IMR-90 (cell line): ENCODE results near the gene LIN7B. TPM values are rescaled to one million over a fixed set of nuclear protein-coding genes. Genes with fewer than 3 reads are reported as not detected.

Experiments used
- ATAC-seq: fragments of 200-7000 bp; cut with Tn5 transposase; 2 replicates; pipeline ENCODE4 v1.9.1; 2020; ENCODE audit warnings: low read depth, mild to moderate bottlenecking, moderate library complexity
- BruUV-seq: library from RNA; stranded (reverse); fragments of 400-500 nt; replicated peaks from 2 replicates; lab custom pipeline; 2021; lab: Mats Ljungman, UMichigan
- CTCF ChIA-PET: fragments of 300-600 bp; formaldehyde crosslinking; extraction: SDS; loops from one replicate; lab custom pipeline; 2021; ENCODE audit warnings: antibody characterized with exemption; lab: Yijun Ruan, JAX
- POLR2A ChIA-PET: fragments of 300-600 bp; sonication (Branson Sonifier 250); formaldehyde crosslinking; loops from one replicate; lab custom pipeline; 2022; ENCODE audit warnings: antibody characterized with exemption; ENCODE audit not compliant: unreplicated experiment; lab: Charles Lee
- DNase-seq: peaks from one replicate; pipeline ENCODE4 v3.0.0; 2013
- H2AFZ ChIP-seq: replicated peaks from 2 replicates; pipeline ENCODE3; 2013; ENCODE audit warnings: low read length, mild to moderate bottlenecking; ENCODE audit not compliant: poor library complexity
- H2AK5ac ChIP-seq: 2 replicates; pipeline ENCODE4 v1.6.1; 2013; ENCODE audit warnings: low read depth, low read length, inconsistent platforms
- H2AK9ac ChIP-seq: replicated peaks from 2 replicates; pipeline ENCODE3; 2013; ENCODE audit warnings: mild to moderate bottlenecking, low read depth, low read length, moderate library complexity; ENCODE audit not compliant: poor library complexity
- H2BK120ac ChIP-seq: 2 replicates; pipeline ENCODE4 v1.6.1; 2013; ENCODE audit warnings: low read depth, low read length, inconsistent platforms
- H2BK15ac ChIP-seq: 3 replicates; pipeline ENCODE4 v1.6.1; 2013; ENCODE audit warnings: low read depth, low read length, inconsistent platforms
- H2BK20ac ChIP-seq: 2 replicates; pipeline ENCODE4 v1.6.1; 2013; ENCODE audit warnings: low read depth, mild to moderate bottlenecking, inconsistent platforms, low read length, moderate library complexity
- H2BK5ac ChIP-seq: 2 replicates; pipeline ENCODE4 v1.6.1; 2013; ENCODE audit warnings: mild to moderate bottlenecking, low read depth, low read length, inconsistent platforms; ENCODE audit not compliant: poor library complexity, severe bottlenecking
- H3K14ac ChIP-seq: replicated peaks from 2 replicates; pipeline ENCODE4 v1.6.1; 2013; ENCODE audit warnings: low read depth, low read length, inconsistent platforms
- H3K18ac ChIP-seq: 2 replicates; pipeline ENCODE4 v1.6.1; 2013; ENCODE audit warnings: low read depth, low read length, control low read depth
- H3K23ac ChIP-seq: 2 replicates; pipeline ENCODE4 v1.6.1; 2013; ENCODE audit warnings: low read depth, low read length, inconsistent platforms
- H3K27ac ChIP-seq: 2 replicates; pipeline ENCODE4 v1.5.1; 2013; ENCODE audit warnings: mild to moderate bottlenecking, control low read depth, low read length; ENCODE audit not compliant: insufficient read depth
- H3K27me3 ChIP-seq: 2 replicates; pipeline ENCODE4 v1.6.1; 2013; ENCODE audit warnings: low read length; ENCODE audit not compliant: control insufficient read depth, insufficient read depth
- H3K36me3 ChIP-seq: 2 replicates; pipeline ENCODE4 v1.6.1; 2013; ENCODE audit warnings: low read length, mixed read lengths; ENCODE audit not compliant: control insufficient read depth, insufficient read depth
- H3K4ac ChIP-seq: 2 replicates; pipeline ENCODE4 v1.6.1; 2013; ENCODE audit warnings: low read depth, low read length, inconsistent platforms
- H3K4me1 ChIP-seq: 2 replicates; pipeline ENCODE4 v1.6.1; 2013; ENCODE audit warnings: low read length, mixed read lengths; ENCODE audit not compliant: control insufficient read depth, insufficient read depth
- H3K4me2 ChIP-seq: 2 replicates; pipeline ENCODE4 v1.6.1; 2013; ENCODE audit warnings: low read depth, mild to moderate bottlenecking, control low read depth, low read length, moderate library complexity
- H3K4me3 ChIP-seq: 2 replicates; pipeline ENCODE4 v1.5.1; 2013; ENCODE audit warnings: low read depth, mild to moderate bottlenecking, control low read depth, low read length, moderate library complexity; ENCODE audit not compliant: insufficient read depth
- H3K56ac ChIP-seq: 2 replicates; pipeline ENCODE4 v1.6.1; 2013; ENCODE audit warnings: low read length, inconsistent platforms; ENCODE audit not compliant: insufficient read depth; ENCODE audit errors: extremely low read depth
- H3K79me1 ChIP-seq, 2 experiments: 2 replicates each; pipeline ENCODE4 v1.6.1; 2013; ENCODE audit warnings: low read length in 2 of 2, inconsistent platforms in 1 of 2, low read depth in 1 of 2
- H3K9ac ChIP-seq: 2 replicates; pipeline ENCODE4 v1.6.1; 2013; ENCODE audit warnings: low read depth, low read length, control low read depth
- H3K9me1 ChIP-seq: 2 replicates; pipeline ENCODE4 v1.6.1; 2013; ENCODE audit warnings: low read length, inconsistent platforms; ENCODE audit not compliant: insufficient read depth
- H3K9me3 ChIP-seq: 2 replicates; pipeline ENCODE4 v1.6.1; 2013; ENCODE audit warnings: low read length; ENCODE audit not compliant: control insufficient read depth, insufficient read depth
- H4K20me1 ChIP-seq: 2 replicates; pipeline ENCODE4 v1.6.1; 2013; ENCODE audit warnings: low read length, inconsistent platforms; ENCODE audit not compliant: insufficient read depth
- H4K5ac ChIP-seq: 2 replicates; pipeline ENCODE4 v1.6.1; 2013; ENCODE audit warnings: mild to moderate bottlenecking, low read depth, low read length, control low read depth
- H4K8ac ChIP-seq, 2 experiments: 2 replicates each; pipeline ENCODE4 v1.6.1; 2013; ENCODE audit warnings: low read depth in 2 of 2, low read length in 2 of 2, control low read depth in 1 of 2, inconsistent platforms in 1 of 2
- H4K91ac ChIP-seq: 2 replicates; pipeline ENCODE4 v1.6.1; 2013; ENCODE audit warnings: low read depth, low read length, inconsistent platforms; ENCODE audit not compliant: insufficient read depth
- FOS ChIP-seq: fragments of 150-350 bp; IDR thresholded peaks from 2 replicates; pipeline ENCODE4 v1.6.1; 2016; ENCODE audit warnings: low read depth, low read length
- MAZ ChIP-seq: IDR thresholded peaks from 2 replicates; pipeline ENCODE4 v1.6.1; 2012; ENCODE audit warnings: low read depth, mild to moderate bottlenecking, low read length, improper control_type of control experiment, moderate library complexity, borderline replicate concordance
- POLR2A ChIP-seq: IDR thresholded peaks from 2 replicates; pipeline ENCODE4 v1.6.1; 2012; ENCODE audit warnings: mild to moderate bottlenecking, low read depth, low read length
- RCOR1 ChIP-seq: IDR thresholded peaks from 2 replicates; pipeline ENCODE4 v1.6.1; 2012; ENCODE audit warnings: mild to moderate bottlenecking, low read length, improper control_type of control experiment; ENCODE audit not compliant: insufficient replicate concordance
- RFX5 ChIP-seq: IDR thresholded peaks from 2 replicates; pipeline ENCODE4 v1.8.0; 2012; ENCODE audit warnings: low read depth, mild to moderate bottlenecking, low read length, moderate library complexity
- SMC3 ChIP-seq: fragments of 150-350 bp; IDR thresholded peaks from 2 replicates; pipeline ENCODE4 v1.6.1; 2016; ENCODE audit warnings: low read depth, mild to moderate bottlenecking, antibody characterized with exemption, low read length, moderate library complexity
- WGBS, 2 experiments: methylation state at CpG; one replicate each; pipeline versions ENCODE4 v1.1.5 to v1.1.7; 2013; ENCODE audit warnings: missing lambda C conversion rate in 2 of 2; ENCODE audit not compliant: insufficient read length in 1 of 2; ENCODE audit errors: extremely low coverage in 2 of 2; 5-methylcytosine and 5-hydroxymethylcytosine counted together
- dilution Hi-C: fragments of 300-500 bp; cut with HindIII; formaldehyde crosslinking; loops from one replicate; pipeline ENCODE4 v1.14.3; 2018; ENCODE audit warnings: low sequenced_read_pairs; ENCODE audit not compliant: unreplicated experiment
- in situ Hi-C: fragments of 300-500 bp; cut with MboI; formaldehyde crosslinking; loops from 3 replicates; pipeline ENCODE4 v1.14.3; 2019; ENCODE audit warnings: low sequenced_read_pairs, inconsistent platforms, mixed read lengths
- intact Hi-C: fragments of 100-400 bp; cut with micrococcal nuclease; formaldehyde crosslinking; loops from 2 replicates; pipeline ENCODE4 v1.10.0; 2022
- polyA plus RNA-seq, 3 experiments: library from polyadenylated mRNA; depleted of rRNA; stranded (reverse); fragments of >200 nt; gene quantifications; 2 replicates each; pipeline ENCODE4 v1.2.3, GENCODE V29; 2012; ENCODE audit warnings: low replicate concordance in 1 of 3
- total RNA-seq: library from RNA; depleted of rRNA; stranded (reverse); fragments of >200 nt; gene quantifications from 2 replicates; pipeline ENCODE4 v1.2.3, GENCODE V29; 2012
- TF ChIP-seq, protein P1 (sequence below): fragments of 150-350 bp; IDR thresholded peaks from 2 replicates; pipeline ENCODE4 v1.6.1; 2016; ENCODE audit warnings: low read depth, mild to moderate bottlenecking, low read length, moderate library complexity, borderline replicate concordance

LIN7B gene
- total and polyA plus RNA-seq, 2 of the 4 experiments (the other 2 are of a cell fraction), result 3.8 to 8.0 TPM

- no peak overlapping the region for H3K56ac ChIP-seq
These were observed 18.9 kb downstream of the LIN7B start for GRCh38 chr19:49132974-49133609.

More at GRCh38 chr19:49132974-49133609, 18.9 kb downstream of the LIN7B start:
- Histone ChIP-seq H3K23ac (no peak overlapping the region), H3K36me3 (no peaks in the 10 kb centered on the region), H2BK15ac (no peak overlapping the region), H3K27me3 (no peaks in the 10 kb centered on the region), H2BK20ac (no peak overlapping the region), H2BK5ac (no peak overlapping the region), H3K4me3 (no peak overlapping the region), H4K91ac (no peak overlapping the region), H3K9ac (no peak overlapping the region), H3K4ac (no peak overlapping the region), H3K9me3 (no peaks in the 10 kb centered on the region), H4K5ac (no peak overlapping the region), H4K8ac (no peak overlapping the region), H2AK5ac (no peak overlapping the region), H3K14ac (no peak overlapping the region), H3K18ac (no peak overlapping the region), H3K9me1 (peaks cover 13% of the 10 kb centered on the region; the same call in 1 of the 2 replicates), H3K27ac (no peak overlapping the region), H2AK9ac (no peak overlapping the region), H2AFZ (peak overlapping the region; percentile 59), H3K4me1 (peaks cover 4% of the 10 kb centered on the region), H3K4me2 (peak overlapping the region; percentile 37; the same call in 1 of the 2 replicates), H3K79me1 (no peaks in the 10 kb centered on the region), H2BK120ac (no peak overlapping the region), H4K20me1 (no peaks in the 10 kb centered on the region; the same call in 1 of the 2 replicates)
- in situ Hi-C loops, result no loop called here
- dilution Hi-C loops, result no loop called here
- intact Hi-C loops, result no loop called here
- ChIA-PET CTCF (interaction anchor here (1.0 kb wide), 1 partner anchor 35 kb away, joined by 3 read pairs; no protein-coding TSS in a partner anchor), POLR2A (no interaction called here)
- TF ChIP-seq FOS (no peak), POLR2A (no peak), SMC3 (no peak), RFX5 (no peak), MAZ (no peak), RCOR1 (no peak)
- TF ChIP-seq, protein P1, sequence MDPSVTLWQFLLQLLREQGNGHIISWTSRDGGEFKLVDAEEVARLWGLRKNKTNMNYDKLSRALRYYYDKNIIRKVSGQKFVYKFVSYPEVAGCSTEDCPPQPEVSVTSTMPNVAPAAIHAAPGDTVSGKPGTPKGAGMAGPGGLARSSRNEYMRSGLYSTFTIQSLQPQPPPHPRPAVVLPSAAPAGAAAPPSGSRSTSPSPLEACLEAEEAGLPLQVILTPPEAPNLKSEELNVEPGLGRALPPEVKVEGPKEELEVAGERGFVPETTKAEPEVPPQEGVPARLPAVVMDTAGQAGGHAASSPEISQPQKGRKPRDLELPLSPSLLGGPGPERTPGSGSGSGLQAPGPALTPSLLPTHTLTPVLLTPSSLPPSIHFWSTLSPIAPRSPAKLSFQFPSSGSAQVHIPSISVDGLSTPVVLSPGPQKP, result no peak
- WGBS, 2 experiments, result 11% methylated on average over 19 of the region's 49 CpGs; no CpG with 5 or more reads in 1 of the 2 experiments
- ATAC-seq (peak; percentile 2), DNase-seq (no peak)
- BruUV-seq, result no TSS peak
